Neural cell (in vitro differentiated cells): ENCODE results near the gene NET1.

Experiments
- CTCF ChIP-seq: fragments of 450-650 bp; IDR thresholded peaks from 2 replicates; pipeline ENCODE4 v1.5.1; 2014; ENCODE audit warnings: antibody characterized with exemption, mild to moderate bottlenecking, moderate library complexity; ENCODE audit not compliant: poor library complexity, severe bottlenecking
- EP300 ChIP-seq: fragments of 450-650 bp; conservative IDR thresholded peaks from 2 replicates; pipeline ENCODE4 v1.6.1; 2014; ENCODE audit warnings: antibody characterized with exemption, mild to moderate bottlenecking, moderate library complexity; ENCODE audit not compliant: poor library complexity, severe bottlenecking
- EZH2 ChIP-seq: fragments of 200-600, 300-800 bp; shearing (Covaris generic), sonication (generic); IDR thresholded peaks from 2 replicates; pipeline ENCODE4 v1.6.1; 2014; ENCODE audit warnings: antibody characterized with exemption, low read length, borderline replicate concordance, mild to moderate bottlenecking; ENCODE audit not compliant: insufficient read depth, poor library complexity, severe bottlenecking
- MXI1 ChIP-seq: fragments of 450-650 bp; conservative IDR thresholded peaks from 2 replicates; pipeline ENCODE4 v1.6.1; 2014; ENCODE audit warnings: antibody characterized with exemption, mild to moderate bottlenecking; ENCODE audit not compliant: poor library complexity, severe bottlenecking
- RAD21 ChIP-seq: fragments of 450-650 bp; conservative IDR thresholded peaks from 2 replicates; pipeline ENCODE4 v1.6.1; 2014; ENCODE audit warnings: antibody characterized with exemption, mild to moderate bottlenecking, moderate library complexity
- REST ChIP-seq: IDR thresholded peaks from 2 replicates; pipeline ENCODE4 v1.6.1; 2012; ENCODE audit warnings: borderline replicate concordance
- TAF1 ChIP-seq: IDR thresholded peaks from 2 replicates; pipeline ENCODE4 v1.6.1; 2012; ENCODE audit warnings: low read depth

GRCh38 chr10:5485948-5486852, 73.8 kb downstream of the NET1 start:
- no peak for TF ChIP-seq CTCF
- no peak for TF ChIP-seq MXI1
- no peak for TF ChIP-seq EZH2
- TF ChIP-seq TAF1, result no peak
- no peak for TF ChIP-seq EP300
- TF ChIP-seq RAD21, result no peak
- TF ChIP-seq REST, result no peak
